ENCODE data around the gene RNF10.
"Not testable (repeated sequence)": the region's sequence is repeated elsewhere in the genome, so short reads cannot be mapped to it uniquely, and the experiment has no call there.

The RNF10 gene

DNA sequence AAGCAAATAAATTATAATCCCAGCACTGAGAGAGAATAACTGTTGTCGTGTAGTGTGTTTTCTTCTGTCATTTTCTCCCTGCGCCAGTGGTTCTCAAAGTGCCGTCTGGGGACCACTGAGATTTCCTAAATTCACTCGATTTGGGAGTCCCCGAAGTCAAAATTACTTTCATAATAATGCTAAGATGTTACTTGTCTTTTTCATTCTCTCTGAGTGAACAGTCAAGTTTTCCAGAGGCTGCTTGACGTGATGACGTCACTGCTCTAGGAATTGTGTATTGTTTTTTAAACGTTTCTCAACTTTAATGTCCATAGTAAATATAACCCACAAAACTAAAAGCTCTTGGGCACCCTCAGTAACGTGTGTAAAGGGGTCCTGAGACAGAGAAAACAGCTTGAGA lies 47.8 kb downstream of the RNF10 start:
- no peak for DNase-seq

GRCh38 chr12:120583478-120584030 lies 49.4 kb downstream of the RNF10 start:
- peak; percentile 94 for DNase-seq

DNA sequence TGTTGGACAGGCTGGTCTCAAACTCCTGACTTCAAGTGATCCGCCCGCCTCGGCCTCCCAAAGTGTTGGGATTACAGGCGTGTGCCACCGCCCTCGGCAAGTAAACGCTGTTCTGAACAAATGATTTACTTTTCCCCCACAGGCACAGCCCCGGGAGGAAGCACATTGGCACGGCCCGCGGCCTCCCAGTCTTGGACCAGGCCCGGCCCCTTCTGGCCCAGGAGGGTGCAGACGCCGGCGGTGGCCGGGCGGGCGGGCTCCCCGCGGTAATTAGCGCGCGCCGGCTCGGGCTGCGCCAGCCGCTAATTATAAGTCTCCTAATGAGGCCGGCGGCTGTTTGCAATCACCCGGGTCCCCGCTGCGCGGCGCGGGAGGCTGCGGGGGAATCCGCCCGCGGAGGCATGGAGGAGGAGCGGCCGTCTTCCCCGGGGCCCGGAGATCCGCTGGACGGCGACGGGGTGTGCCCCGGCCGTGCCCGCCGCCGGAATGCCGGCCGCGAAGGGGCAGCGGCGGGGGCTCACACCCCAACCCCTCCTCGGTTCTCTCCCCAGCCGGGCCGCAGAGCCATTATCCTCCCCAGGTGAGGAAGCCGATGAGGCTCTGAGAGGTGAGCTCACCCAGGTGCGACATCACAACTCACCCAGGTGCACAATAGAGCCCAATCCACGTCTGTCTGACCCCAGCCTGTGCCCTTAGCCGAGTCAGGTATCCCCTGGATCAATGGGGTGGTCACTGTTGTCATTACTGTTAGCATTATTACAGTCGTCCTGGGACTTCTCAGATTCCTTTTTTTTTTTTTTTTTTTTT lies 50.4 kb downstream of the RNF10 start:
- DNase-seq = peak; percentile 66

GRCh38 chr12:120586206-120586605 lies 52.0 kb downstream of the RNF10 start:
- DNase-seq = no peak

DNA sequence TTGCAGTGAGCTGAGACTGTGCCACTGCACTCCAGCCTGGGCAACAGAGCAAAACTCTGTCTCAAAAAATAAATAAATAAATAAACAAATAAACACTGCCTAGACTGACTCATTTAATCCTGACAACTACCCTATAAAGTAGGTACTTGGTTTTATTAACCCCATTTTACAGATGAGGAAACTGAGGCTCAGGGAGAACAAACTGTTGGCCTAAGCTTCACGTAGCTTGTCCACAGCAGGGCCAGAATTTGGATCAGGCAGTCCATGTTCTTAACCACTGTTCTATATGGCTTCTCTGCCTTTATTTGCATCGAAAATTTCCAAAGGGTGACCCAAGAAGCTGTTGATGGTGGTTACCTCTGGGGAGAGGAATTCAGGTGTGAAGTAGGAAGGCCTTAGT lies 52.7 kb downstream of the RNF10 start:
- no peak for DNase-seq

DNA sequence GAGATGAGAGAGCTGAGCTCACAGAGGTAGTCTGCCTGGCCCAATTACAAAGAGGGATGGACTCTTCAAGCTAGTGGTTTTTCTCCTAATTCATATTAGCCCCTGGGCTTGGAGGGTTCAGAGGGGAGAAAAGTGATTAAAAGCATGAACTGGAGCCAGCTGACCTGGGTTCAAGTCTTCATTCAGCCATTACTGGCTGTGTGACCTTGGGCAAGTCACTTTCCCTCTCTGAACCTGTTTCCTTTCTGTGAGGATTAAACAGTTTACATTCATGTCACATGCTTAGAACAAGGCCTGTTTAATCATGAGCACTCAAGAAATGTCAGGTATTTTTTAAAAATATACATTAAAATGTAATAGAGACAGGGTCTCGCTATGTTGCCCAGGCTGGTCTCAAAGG lies 54.2 kb downstream of the RNF10 start:
- no peak for DNase-seq

DNA sequence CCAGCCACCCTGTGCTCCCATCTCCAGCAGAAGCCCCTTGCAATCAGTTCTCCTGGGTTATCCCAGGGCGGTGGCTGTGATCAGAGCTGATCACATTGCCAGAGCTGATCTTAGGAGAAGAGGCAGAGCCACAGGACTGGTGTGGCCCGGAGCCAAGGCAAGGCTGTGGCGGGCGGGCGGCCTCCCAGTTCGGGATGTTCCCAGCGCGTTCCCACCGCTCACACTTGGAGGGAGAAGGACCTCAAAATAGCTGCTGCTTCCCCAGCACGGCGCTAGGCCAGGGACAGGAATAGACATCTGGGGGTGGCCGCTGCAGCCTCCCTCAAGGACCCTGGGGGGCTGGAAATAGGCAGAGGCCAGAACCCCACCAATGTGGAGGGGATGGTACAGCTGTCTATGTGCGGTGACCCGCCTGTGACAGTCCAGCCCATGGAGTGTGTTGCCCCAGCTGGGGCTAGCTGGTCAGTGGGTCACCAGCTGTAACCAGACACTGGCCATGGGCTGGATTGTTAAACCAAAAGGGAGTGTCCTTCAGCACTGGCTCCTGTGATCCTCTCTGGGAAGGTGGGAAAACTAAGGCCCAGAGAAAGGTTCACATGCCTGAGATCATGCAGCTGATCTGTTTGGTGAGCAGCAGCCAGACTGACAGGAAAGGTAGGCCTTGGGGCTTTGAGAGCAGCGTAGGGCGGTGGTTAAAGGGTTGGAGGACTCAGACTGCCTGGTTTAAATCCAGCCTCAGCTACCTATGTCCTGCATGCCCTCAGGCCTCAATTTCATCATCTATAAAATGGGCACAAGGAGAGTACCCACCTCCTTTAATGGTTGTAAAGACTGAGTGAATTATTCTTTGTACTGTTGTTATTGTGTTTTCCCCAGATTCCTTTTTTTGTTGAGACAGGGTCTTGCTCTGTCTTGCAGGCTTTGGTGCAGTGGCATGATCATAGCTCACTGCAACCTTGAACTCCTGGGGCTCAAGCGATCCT lies 55.1 kb downstream of the RNF10 start:
- no peak for DNase-seq

GRCh38 chr12:120590741-120591407 lies 56.7 kb downstream of the RNF10 start:
- DNase-seq = no peak

- DNase-seq = no peak
Observed at GRCh38 chr12:120592121-120593049, 58.2 kb downstream of the RNF10 start.

DNA sequence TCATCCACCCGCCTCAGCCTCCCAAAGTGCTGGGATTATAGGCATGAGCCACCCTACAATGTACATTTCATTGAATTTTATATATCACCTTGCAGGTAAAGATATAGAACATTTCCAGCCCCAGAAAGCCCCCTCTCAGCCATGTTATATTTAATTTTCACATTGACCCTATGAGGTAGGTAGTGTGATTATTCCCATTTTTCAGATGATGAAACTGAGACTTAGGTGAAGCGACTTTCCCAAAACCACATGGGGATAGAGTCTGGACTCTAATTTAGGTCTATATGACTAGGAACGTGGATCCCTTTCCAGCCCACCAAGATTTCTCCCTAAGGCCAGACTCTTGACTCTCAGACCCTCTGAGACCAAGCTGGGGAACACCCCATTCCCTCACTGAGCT lies 62.7 kb downstream of the RNF10 start:
- no peak for DNase-seq

- DNase-seq = no peak
Observed at GRCh38 chr12:120597861-120598260, 63.7 kb downstream of the RNF10 start.

- DNase-seq = no peak
Observed at GRCh38 chr12:120598674-120599463, 64.7 kb downstream of the RNF10 start.

- DNase-seq = no peak
Observed at GRCh38 chr12:120599672-120600552, 65.8 kb downstream of the RNF10 start.

DNA sequence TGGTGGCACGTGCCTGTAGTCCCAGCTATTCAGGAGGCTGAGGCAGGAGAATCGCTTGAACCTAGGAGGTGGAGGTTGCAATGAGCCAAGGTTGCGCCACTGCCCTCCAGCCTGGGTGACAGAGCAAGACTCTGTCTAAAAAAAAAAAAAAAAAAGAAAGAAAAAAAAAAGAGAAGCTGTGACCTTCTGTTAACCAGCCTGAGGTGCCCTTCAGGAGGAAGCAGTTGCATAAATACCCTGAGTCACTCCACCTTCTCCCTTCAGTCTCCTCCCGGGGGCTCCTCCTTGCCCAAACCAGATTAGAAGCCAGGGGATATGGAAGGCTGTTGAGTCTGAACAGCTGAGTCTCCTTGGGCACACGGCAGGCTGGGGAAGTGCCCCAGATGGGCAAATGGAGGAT lies 68.3 kb downstream of the RNF10 start:
- DNase-seq = not testable (repeated sequence)

GRCh38 chr12:120610560-120610959 lies 76.4 kb downstream of the RNF10 start:
- no peak for DNase-seq

- not testable (repeated sequence) for DNase-seq
Observed at GRCh38 chr12:120611534-120611933, 77.4 kb downstream of the RNF10 start.

DNA sequence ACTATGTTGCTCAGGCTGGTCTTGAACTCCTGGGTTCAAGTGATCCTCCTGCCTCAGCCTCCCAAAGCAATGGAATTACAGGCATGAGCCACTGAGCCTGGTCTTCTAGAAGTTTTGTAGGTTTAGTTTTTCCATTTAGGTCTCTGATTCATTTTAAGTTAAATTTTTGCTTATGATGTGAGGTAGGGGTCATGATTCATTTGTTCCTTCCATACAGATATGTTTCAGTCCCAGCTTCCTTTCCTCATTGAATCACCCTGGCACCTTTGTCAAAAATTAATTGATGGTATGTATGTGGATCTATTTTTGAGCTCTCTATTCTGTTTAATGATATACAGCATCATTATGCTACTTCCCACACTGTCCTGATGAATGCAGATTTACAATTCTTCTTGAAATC lies 80.7 kb downstream of the RNF10 start:
- DNase-seq = no peak

DNA sequence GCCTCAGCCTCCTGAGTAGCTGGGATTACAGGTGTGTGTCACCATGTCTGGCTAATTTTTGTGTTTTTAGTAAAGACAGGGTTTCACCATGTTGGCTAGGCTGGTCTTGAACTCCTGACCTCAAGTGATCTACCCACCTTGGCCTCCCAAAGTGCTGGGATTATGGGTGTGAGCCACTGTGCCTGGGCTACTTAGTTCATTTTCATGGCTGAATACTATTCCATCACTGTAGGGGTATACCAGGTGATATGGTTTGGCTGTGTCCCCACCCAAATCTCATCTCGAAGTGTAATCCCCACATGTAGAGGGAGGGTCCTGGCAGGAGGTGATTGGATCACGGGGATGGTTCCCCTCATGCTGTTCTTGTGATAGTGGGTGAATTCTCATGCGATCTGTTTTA lies 83.0 kb downstream of the RNF10 start:
- DNase-seq = not testable (repeated sequence)

GRCh38 chr12:120617767-120618166 lies 83.6 kb downstream of the RNF10 start:
- DNase-seq = not testable (repeated sequence)

All from stimulated activated CD8-positive, alpha-beta memory T cell treated with anti-CD3 and anti-CD28 coated beads, Interleukin-4, amount 100 ng/mL, for 48 hours (primary cell).